ENCODE data around the gene GSTM1.

DNA sequence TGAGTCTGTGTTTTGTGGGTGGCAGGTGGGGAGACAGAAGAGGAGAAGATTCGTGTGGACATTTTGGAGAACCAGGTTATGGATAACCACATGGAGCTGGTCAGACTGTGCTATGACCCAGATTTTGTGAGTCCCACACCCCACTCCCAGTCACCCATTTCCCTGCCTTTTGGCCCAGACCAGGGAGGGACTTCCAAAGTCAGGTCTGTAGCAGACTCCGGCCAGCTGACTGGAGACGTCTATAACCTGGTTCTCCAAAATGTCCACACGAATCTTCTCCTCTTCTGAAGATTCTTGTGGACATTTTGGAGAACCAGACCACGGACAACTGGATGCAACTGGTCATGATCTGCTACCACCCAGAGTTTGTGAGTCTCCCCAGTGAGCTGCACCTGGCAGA, 26.0 kb downstream of the GSTM1 start:
- TF ChIP-seq, protein P1, sequence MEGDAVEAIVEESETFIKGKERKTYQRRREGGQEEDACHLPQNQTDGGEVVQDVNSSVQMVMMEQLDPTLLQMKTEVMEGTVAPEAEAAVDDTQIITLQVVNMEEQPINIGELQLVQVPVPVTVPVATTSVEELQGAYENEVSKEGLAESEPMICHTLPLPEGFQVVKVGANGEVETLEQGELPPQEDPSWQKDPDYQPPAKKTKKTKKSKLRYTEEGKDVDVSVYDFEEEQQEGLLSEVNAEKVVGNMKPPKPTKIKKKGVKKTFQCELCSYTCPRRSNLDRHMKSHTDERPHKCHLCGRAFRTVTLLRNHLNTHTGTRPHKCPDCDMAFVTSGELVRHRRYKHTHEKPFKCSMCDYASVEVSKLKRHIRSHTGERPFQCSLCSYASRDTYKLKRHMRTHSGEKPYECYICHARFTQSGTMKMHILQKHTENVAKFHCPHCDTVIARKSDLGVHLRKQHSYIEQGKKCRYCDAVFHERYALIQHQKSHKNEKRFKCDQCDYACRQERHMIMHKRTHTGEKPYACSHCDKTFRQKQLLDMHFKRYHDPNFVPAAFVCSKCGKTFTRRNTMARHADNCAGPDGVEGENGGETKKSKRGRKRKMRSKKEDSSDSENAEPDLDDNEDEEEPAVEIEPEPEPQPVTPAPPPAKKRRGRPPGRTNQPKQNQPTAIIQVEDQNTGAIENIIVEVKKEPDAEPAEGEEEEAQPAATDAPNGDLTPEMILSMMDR (IDR thresholded peaks at IDR 0.05; ENCODE audit: low read depth, low read length) = no peak
- no peak for TF ChIP-seq EZH2phosphoT487 (IDR thresholded peaks at IDR 0.05; ENCODE audit: low read depth)

Measured in OCI-LY3 (cell line).